Activated T-helper 2 cell treated with anti-CD3 and anti-CD28 coated beads, Interferon-gamma antibody, Interleukin-2, Interleukin-4, amounts not matched to agents 10 μg/mL and 5 μg/mL and 100 μg/mL, durations not matched to agents 14 hours and 24 hours and 36 hours (primary cell): ENCODE measurements around the gene KIAA0753. TPM values are rescaled to one million over a fixed set of nuclear protein-coding genes. Genes with fewer than 3 reads are reported as not detected.
"Not testable (repeated sequence)": the region's sequence is repeated elsewhere in the genome, so short reads cannot be mapped to it uniquely, and the experiment has no call there.

Source experiments
- DNase-seq: peaks from one replicate; pipeline ENCODE4 v3.0.0; 2021; ENCODE audit warnings: low spot score
- H3K27ac Mint-ChIP-seq: one replicate; pipeline ENCODE4 v1.8.0; 2021; ENCODE audit warnings: mixed read lengths
- H3K27me3 Mint-ChIP-seq: one replicate; pipeline ENCODE4 v1.8.0; 2021; ENCODE audit warnings: low read depth, mixed read lengths
- H3K36me3 Mint-ChIP-seq: one replicate; pipeline ENCODE4 v1.8.0; 2021; ENCODE audit warnings: low read depth, mixed read lengths
- H3K4me1 Mint-ChIP-seq: one replicate; pipeline ENCODE4 v1.8.0; 2021; ENCODE audit warnings: low read depth, mixed read lengths
- H3K4me3 Mint-ChIP-seq: one replicate; pipeline ENCODE4 v1.8.0; 2021; ENCODE audit warnings: low read depth, mild to moderate bottlenecking, moderate library complexity, mixed read lengths
- H3K9me3 Mint-ChIP-seq: one replicate; pipeline ENCODE4 v1.8.0; 2021; ENCODE audit warnings: mixed read lengths
- intact Hi-C: fragments of 100-400 bp; cut with micrococcal nuclease; formaldehyde crosslinking; loops from one replicate; pipeline ENCODE4 v1.15.1; 2023
- total RNA-seq: library from RNA; stranded (reverse); gene quantifications from 2 replicates; pipeline ENCODE4 v1.2.3, GENCODE V29; 2022

KIAA0753 gene
- total RNA-seq, 1 donor from 2014 or later, result 24.7 TPM

DNA sequence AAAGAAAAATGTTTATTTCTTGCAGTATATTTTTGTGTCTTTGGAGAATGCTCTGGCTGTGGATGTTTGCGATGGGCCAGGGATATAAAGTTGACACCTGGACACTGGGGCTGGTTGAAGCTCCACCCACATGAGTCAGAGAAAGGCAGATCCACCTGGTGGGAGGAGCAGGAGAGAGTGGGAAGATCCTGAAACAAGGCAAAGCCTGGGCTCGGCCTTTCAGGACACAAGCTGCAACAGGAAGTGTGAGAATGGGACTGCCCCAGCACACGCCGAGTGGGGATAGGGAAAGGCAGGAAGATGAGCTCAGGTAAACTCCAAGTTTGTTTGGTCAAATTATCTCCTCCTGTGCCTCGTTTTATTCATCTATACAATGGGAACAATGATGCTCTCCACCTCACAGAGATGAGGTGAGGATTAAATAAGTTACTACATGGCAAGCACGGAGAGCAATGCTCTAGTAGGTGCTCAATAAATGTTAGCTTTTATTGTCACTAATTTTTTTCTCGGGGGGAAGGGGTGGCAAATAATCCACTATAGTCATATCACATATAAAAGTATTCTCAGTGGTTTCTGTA is 62.7 kb downstream of the KIAA0753 start:
- no peak overlapping the region for H3K4me3 Mint-ChIP-seq
- peaks cover 16% of the 10 kb centered on the region for H3K36me3 Mint-ChIP-seq
- H3K27ac Mint-ChIP-seq, result no peak overlapping the region
- H3K27me3 Mint-ChIP-seq, result no peaks in the 10 kb centered on the region
- intact Hi-C loops, result loop anchor here (5.0 kb wide), 2 partner anchors 65 to 85 kb away; partner anchors contain the start of genes KIAA0753 and TXNDC17
- no peak for DNase-seq
- peaks cover 20% of the 10 kb centered on the region for H3K4me1 Mint-ChIP-seq
- no peaks in the 10 kb centered on the region for H3K9me3 Mint-ChIP-seq

DNA sequence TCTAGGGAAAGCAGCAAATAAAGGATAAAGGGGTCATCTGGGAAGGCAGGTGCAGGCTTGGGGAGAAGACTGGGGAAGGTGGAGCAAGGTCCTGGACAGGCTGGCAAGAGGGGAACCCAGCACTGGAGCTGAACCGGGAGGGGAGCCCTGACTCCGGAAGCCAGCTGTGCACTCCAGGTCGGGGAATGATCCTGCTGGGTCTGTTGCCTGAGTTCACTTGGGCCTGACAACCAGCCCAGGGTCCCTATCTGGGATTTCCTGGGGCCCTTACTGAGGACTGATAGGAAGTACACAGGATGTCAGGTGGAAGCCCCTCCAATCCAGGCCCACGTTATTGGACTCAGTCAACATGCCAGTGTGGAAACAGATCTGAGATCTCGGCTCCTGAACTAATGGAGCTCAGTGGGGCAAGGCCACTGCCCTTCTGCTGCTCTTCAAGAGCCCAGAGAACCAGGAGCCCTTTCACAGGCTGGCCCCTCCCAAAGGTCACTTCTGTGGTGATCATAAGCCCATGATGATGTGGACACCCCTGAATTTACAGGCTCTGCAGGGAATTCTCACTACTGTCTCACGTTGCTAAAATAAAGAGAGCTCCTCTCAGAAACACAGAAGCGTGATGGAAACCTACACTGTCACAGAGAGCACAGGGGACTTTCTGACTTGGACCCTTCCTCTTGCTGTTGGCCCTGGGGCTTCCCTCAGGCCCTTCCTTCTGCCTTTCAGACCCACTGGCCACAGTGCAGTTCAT is 64.3 kb downstream of the KIAA0753 start:
- peaks cover 10% of the 10 kb centered on the region for H3K36me3 Mint-ChIP-seq
- H3K9me3 Mint-ChIP-seq, result no peaks in the 10 kb centered on the region
- no peak overlapping the region for H3K4me3 Mint-ChIP-seq
- peak overlapping the region; percentile 18 for H3K27ac Mint-ChIP-seq
- intact Hi-C loops, result loop anchor here (5.0 kb wide), 2 partner anchors 66 to 86 kb away; partner anchors contain the start of genes KIAA0753 and TXNDC17
- no peaks in the 10 kb centered on the region for H3K27me3 Mint-ChIP-seq
- DNase-seq, result no peak
- H3K4me1 Mint-ChIP-seq, result peaks cover 20% of the 10 kb centered on the region

DNA sequence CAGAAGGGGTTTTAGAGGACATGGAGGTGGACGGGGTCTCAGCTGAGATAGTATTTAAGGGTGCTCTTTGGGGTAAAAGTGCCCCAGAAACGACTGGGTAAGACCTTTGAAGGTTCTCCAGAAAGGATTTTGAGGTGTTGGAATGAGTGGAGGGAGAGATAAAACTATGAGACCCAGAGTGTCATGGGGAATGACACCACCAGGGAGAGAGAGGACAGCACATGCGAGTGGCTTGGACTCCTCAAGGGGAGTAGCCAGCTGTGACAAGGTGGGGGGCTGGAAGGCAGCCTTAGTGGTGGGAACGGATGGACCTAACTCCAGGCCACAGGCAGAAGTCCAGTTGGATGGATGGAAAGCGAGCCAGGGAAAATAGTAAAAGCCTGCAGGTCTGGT is 64.9 kb downstream of the KIAA0753 start:
- intact Hi-C loops, result loop anchor here (5.0 kb wide), 2 partner anchors 67 to 87 kb away; partner anchors contain the start of genes KIAA0753 and TXNDC17
- Mint-ChIP-seq H3K36me3 (peaks cover 10% of the 10 kb centered on the region), H3K9me3 (no peaks in the 10 kb centered on the region), H3K4me3 (peak overlapping the region; percentile 15), H3K27me3 (no peaks in the 10 kb centered on the region), H3K4me1 (peaks cover 20% of the 10 kb centered on the region), H3K27ac (peak overlapping the region; percentile 18)
- DNase-seq, result no peak

DNA sequence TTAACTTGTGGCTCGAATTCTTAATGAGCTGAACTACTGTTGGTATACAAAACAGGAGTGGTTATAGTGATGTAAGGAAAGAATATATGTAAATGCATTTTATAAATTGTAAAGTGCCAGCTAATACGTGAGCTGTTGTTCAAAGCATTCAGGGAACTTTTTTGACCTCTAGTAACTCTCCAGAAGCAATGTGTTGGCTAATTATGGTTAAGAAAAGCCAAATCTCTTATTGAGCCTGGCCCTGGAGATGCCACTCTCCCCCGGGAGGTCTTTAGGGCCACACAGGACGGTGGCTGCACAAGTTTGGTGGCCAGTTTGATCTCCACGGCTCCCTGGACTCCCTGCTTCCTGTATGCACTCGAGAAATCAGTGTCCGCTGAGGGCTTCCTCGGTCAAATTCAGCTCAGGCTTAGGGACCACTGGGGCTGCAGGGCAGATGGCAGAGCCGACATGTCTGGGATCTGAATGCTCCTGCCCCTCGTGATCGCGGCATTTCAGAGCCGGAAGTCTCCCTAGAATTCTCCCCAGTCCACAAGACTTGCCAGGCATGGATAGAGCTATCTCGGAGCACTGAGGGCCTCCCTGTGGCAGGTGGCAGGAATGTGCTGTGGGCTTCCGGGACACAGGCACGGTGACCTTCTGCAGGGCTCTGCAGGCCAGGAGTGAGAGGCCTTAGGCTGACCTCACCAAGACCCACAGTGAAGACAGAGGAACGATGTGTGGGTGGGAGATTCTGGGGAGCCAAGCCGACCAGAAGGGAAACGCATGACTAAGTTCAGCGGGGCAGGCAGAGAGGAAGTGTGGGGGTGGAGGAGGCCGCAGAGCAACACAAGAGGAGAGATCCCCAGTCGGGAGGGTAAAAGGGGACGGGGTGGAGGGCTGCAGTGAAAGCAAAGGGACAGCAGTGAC is 65.6 kb downstream of the KIAA0753 start:
- Mint-ChIP-seq H3K36me3 (peaks cover 10% of the 10 kb centered on the region), H3K27me3 (no peaks in the 10 kb centered on the region), H3K27ac (peak overlapping the region; percentile 18), H3K4me1 (peaks cover 20% of the 10 kb centered on the region), H3K9me3 (no peaks in the 10 kb centered on the region), H3K4me3 (peak overlapping the region; percentile 15)
- no peak for DNase-seq
- intact Hi-C loops, result loop anchor here (5.0 kb wide), 2 partner anchors 67 to 87 kb away; partner anchors contain the start of genes KIAA0753 and TXNDC17

DNA sequence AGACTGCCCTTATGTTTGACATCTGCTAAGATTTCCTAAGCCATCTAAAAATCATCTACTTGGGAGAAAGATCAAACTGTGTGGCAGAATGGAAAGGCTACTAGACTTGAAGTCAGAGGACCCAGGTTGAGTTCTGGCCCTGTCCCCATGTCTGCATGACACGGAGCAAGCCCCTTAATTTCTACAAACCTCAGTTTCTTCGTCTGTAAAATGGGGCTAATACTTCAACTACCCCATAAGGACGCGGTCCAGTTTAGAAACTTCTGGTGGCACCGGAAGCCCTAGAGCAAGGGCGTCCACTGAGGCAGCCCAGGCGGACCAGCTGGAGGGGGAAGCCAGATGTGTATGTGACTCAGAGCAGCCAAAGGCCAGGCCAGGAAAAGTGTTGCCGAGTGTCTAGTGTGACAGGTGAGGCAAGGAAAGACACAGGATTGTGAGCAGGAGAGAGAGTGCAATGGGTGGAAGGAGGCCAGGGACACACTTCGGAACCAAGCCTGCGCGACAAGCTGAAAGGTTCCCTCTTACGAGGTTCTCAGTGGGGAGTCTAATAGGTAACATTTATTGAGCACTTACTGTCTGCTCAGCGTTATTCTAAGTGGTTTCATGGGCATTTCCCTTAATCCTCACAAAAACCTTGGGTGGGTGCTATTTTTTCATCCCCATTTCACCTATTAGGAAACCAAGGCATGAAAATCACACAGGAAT is 66.4 kb downstream of the KIAA0753 start:
- H3K36me3 Mint-ChIP-seq, result peaks cover 10% of the 10 kb centered on the region
- no peak overlapping the region for H3K27ac Mint-ChIP-seq
- H3K4me3 Mint-ChIP-seq, result no peak overlapping the region
- DNase-seq, result no peak
- peaks cover 20% of the 10 kb centered on the region for H3K4me1 Mint-ChIP-seq
- intact Hi-C loops, result no loop called here
- no peaks in the 10 kb centered on the region for H3K27me3 Mint-ChIP-seq
- H3K9me3 Mint-ChIP-seq, result no peaks in the 10 kb centered on the region

DNA sequence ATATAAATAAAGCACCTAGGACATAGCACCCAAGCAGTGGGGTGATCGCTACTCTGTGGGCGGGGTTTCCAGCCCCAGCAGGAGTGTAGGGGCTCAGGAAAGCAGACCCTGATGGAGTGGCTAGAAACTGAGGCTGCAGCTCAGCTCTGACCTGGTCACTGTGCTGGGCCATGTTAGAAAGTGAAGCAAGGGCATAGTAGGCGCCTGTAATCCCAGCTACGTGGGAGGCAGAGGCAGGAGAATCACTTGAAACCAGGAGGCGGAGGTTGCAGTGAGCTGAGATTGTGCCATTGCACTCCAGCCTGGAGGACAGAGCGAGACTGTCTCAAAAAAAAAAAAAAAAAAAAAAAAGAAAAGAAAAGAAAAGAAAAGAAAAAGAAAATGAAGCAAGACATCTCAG is 67.0 kb downstream of the KIAA0753 start:
- H3K4me1 Mint-ChIP-seq, result peaks cover 20% of the 10 kb centered on the region
- intact Hi-C loops, H3K9me3 Mint-ChIP-seq, H3K4me3 Mint-ChIP-seq, H3K27ac Mint-ChIP-seq, DNase-seq, H3K27me3 Mint-ChIP-seq: not testable (repeated sequence)
- peaks cover 10% of the 10 kb centered on the region for H3K36me3 Mint-ChIP-seq

DNA sequence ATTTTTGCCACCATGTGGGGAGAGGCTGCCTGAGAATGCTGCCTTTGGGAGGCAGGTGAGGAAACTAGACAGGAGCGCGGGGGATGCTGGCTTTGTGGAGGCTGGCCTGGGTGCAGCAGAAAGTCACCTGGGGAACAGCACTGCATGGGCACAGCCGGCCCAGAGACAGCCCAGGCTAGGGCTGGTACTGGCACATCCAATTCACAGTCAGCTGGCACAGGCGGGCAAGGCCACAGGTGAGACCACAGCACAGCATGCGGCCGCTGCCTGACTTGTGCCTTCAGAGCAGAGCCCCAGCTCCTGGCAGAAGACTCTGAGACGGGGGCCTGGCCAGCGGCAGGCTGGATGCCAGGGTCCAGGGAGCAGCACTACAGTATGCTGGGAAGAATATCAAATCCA is 67.5 kb downstream of the KIAA0753 start:
- intact Hi-C loops, result no loop called here
- H3K27me3 Mint-ChIP-seq, result peaks cover 1% of the 10 kb centered on the region
- H3K4me3 Mint-ChIP-seq, result no peak overlapping the region

DNA sequence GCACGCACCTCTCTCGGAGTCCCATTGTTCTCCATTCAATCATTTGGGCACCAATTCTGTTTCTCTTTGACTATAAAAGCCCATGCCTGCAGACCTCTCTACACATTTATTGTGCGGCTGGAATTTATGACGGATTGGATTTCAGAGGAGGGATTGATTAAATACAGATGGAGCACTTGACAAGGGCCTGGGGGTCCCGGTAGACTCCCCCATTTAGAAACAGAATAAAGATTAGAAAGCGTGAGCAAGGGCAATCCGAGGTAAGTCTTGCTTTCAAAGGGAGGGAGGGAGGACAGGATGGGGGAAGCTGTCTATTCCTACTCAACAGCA is 69.1 kb downstream of the KIAA0753 start:
- intact Hi-C loops, result no loop called here
- Mint-ChIP-seq H3K4me1 (peaks cover 15% of the 10 kb centered on the region), H3K36me3 (peaks cover 5% of the 10 kb centered on the region), H3K4me3 (no peak overlapping the region), H3K27ac (no peak overlapping the region), H3K9me3 (no peaks in the 10 kb centered on the region), H3K27me3 (peaks cover 3% of the 10 kb centered on the region)
- no peak for DNase-seq

More for the DNA sequence above, 67.5 kb downstream of the KIAA0753 start:
- H3K9me3 Mint-ChIP-seq, result no peaks in the 10 kb centered on the region
- H3K27ac Mint-ChIP-seq, result no peak overlapping the region
- H3K4me1 Mint-ChIP-seq, result peaks cover 20% of the 10 kb centered on the region
- peaks cover 10% of the 10 kb centered on the region for H3K36me3 Mint-ChIP-seq
- DNase-seq, result no peak

DNA sequence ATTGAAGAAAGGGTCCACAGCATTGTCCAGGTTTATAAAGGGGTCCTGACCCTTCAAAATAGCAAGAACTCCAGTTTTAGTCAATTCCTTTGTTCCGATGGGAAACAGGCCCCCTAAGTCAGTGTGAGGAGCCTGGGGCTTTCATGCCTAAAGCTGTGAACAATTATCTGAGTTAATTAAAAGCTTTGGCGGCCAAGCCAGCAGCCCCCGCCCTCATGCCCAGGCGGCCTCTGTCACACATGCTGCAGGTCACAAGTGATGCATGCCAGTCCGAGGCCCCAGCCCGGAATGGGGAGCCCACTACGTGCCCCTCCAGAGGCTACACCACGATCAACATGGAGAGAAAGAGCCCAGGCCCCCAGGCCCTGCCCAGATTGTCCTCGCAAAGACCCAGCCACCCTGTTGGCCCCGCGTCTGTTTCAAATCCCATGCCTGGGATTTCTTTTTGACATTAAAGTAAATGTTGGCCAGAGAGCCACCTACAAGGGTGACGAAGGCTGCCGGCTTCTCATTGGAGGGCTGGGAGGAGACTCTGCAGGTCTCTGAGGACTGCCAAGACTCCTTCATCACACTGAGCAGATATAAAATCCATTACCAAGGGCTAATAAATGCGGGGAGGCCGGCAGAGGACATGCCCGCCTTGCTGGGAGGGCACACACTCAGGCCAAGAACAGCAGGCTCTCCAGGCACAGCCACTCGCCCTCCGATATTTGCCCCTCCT is 69.6 kb downstream of the KIAA0753 start:
- intact Hi-C loops, result no loop called here
- Mint-ChIP-seq H3K4me3 (no peak overlapping the region), H3K27me3 (peaks cover 3% of the 10 kb centered on the region), H3K36me3 (peaks cover 5% of the 10 kb centered on the region), H3K27ac (no peak overlapping the region), H3K4me1 (peaks cover 13% of the 10 kb centered on the region), H3K9me3 (no peaks in the 10 kb centered on the region)
- DNase-seq, result no peak

DNA sequence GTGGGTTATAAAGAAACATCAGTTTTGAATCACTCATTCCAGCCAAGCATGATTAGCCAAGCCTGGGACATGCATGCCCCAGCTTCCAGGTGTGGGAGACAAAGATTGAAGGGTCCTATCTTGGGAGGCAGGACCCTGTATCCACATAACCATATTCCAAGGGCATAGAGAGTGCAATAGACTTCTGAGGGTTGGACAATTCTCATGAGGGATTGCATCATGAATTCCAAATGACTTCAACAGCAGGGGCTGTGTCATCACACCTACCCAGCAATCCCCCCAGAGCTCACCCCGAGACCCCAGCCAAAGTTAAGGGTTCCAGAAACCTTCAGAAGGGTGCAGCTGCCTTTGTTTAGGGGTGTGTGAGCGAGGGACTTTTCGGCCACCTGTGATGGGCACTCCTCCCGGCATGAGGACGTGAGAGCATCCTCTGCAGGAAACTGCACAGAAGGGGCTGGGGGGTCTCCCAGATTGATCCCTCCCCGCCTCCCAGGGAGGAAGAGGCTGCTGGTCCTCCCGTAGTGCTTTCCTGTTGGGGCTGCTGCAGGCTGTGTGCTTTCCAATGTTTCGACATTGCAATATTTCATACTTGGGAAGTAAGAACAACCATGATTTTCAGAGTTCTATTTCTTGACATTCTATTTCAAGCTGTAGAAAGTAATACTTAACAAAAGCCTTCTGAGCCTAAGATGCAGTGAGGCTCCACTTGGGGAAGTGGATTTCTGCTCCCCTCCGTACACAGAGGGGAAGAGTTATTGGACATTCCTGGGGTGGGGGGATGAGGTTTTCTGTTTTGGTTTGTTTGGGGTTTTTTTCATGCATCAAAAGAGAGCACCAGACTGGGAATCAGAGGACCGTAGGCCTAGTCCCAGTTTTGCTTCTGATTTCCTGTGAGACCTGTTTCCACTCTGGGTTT is 70.9 kb downstream of the KIAA0753 start:
- no peak for DNase-seq
- Mint-ChIP-seq H3K36me3 (no peaks in the 10 kb centered on the region), H3K4me1 (peaks cover 1% of the 10 kb centered on the region), H3K27ac (no peak overlapping the region), H3K9me3 (no peaks in the 10 kb centered on the region), H3K4me3 (no peak overlapping the region), H3K27me3 (peaks cover 3% of the 10 kb centered on the region)
- intact Hi-C loops, result no loop called here

DNA sequence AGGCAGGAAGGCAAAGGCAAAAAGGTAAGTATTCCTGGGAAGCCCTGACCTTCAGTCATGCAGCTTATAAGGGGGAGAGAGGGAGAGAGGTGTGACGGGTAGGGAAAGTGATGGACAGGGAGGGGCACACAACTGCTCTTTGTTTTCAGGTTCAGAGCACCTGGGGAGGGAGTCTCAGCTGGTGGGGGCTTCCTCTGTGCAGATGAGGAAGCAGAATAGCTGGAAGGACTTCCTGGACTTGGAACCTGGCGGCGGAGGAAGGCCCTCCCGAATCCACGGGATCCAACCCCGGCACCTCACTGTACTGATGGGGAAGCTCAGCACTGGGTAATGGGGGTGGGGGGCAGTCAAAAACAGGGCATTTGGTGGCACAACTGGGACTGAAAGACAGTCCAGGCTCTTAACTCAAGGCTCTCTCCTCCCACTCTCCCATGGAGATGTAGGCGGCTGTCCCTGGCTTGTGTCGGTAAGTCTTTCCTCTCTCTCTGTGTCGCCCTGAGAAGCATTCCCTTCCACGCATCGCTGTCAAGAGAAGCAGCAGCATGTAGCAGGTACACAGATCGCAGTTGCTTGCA is 72.2 kb downstream of the KIAA0753 start:
- peaks cover 5% of the 10 kb centered on the region for H3K27me3 Mint-ChIP-seq
- intact Hi-C loops, result no loop called here
- no peaks in the 10 kb centered on the region for H3K4me1 Mint-ChIP-seq
- DNase-seq, result no peak
- H3K9me3 Mint-ChIP-seq, result no peaks in the 10 kb centered on the region
- H3K27ac Mint-ChIP-seq, result no peak overlapping the region
- no peaks in the 10 kb centered on the region for H3K36me3 Mint-ChIP-seq
- no peak overlapping the region for H3K4me3 Mint-ChIP-seq
